SK-N-SH (cell line): ENCODE results near the gene LPCAT1. TPM values are rescaled to one million over a fixed set of nuclear protein-coding genes. Genes with fewer than 3 reads are reported as not detected.
A peak's percentile ranks its signal among the peaks of the same experiment; 100 is the strongest.

Experiments
- CTCF ChIA-PET: fragments of 300-600, 350-600 bp; formaldehyde crosslinking; extraction: SDS; loops from one replicate; lab custom pipeline; 2021; lab: Yijun Ruan, JAX
- POLR2A ChIA-PET: fragments of 350-600 bp; sonication (Branson Sonifier 250); formaldehyde crosslinking; extraction: SDS; loops from one replicate; lab custom pipeline; 2020; ENCODE audit warnings: antibody characterized with exemption, inconsistent platforms; lab: Yijun Ruan, JAX
- DNase-seq: peaks from one replicate; pipeline ENCODE4 v3.0.0; 2012
- H2AFZ ChIP-seq: fragments of 200-600 bp; sonication (generic); 2 replicates; pipeline ENCODE4 v1.8.1; 2016; ENCODE audit warnings: antibody characterized with exemption, mild to moderate bottlenecking, low read depth
- H3F3A ChIP-seq: fragments of 200-600 bp; sonication (generic); replicated peaks from 2 replicates; pipeline ENCODE3; 2016; ENCODE audit warnings: antibody characterized with exemption, mild to moderate bottlenecking; ENCODE audit not compliant: insufficient read depth
- H3K27ac ChIP-seq, 2 experiments: fragments of 200-500 bp in 1 of 2; fragments of 200-600 bp in 1 of 2; sonication (Bioruptor generic) in 1 of 2; sonication (generic), shearing (Covaris generic) in 1 of 2; 2 replicates each; pipeline versions ENCODE4 v1.5.1 to v1.6.1; 2014 to 2016; ENCODE audit warnings: low read depth in 2 of 2, inconsistent platforms in 1 of 2, low read length in 1 of 2, mild to moderate bottlenecking in 1 of 2, mixed read lengths in 1 of 2
- H3K27me3 ChIP-seq: fragments of 200-600 bp; sonication (generic), shearing (Covaris generic); 2 replicates; pipeline ENCODE4 v1.6.1; 2016; ENCODE audit warnings: mixed run types; ENCODE audit not compliant: insufficient read depth
- H3K36me3 ChIP-seq, 2 experiments: fragments of 200-500 bp in 1 of 2; fragments of 200-600 bp in 1 of 2; sonication (Bioruptor generic) in 1 of 2; sonication (generic) in 1 of 2; replicated peaks in 1 of 2; 2 replicates each; pipeline versions ENCODE3 to v1.5.1; 2014 to 2016; ENCODE audit warnings: low read length in 1 of 2, mild to moderate bottlenecking in 1 of 2; ENCODE audit not compliant: insufficient read depth in 2 of 2, control insufficient read depth in 1 of 2
- H3K4me1 ChIP-seq, 2 experiments: fragments of 200-500 bp in 1 of 2; fragments of 200-600 bp in 1 of 2; sonication (Bioruptor generic) in 1 of 2; sonication (generic), shearing (Covaris generic) in 1 of 2; 2 replicates each; pipeline versions ENCODE4 v1.5.1 to v1.6.1; 2014 to 2016; ENCODE audit warnings: low read depth in 1 of 2, low read length in 1 of 2, mixed run types in 1 of 2; ENCODE audit not compliant: insufficient read depth in 2 of 2, control insufficient read depth in 1 of 2
- H3K4me2 ChIP-seq: fragments of 200-600 bp; sonication (generic), shearing (Covaris generic); 2 replicates; pipeline ENCODE4 v1.6.1; 2017; ENCODE audit warnings: mixed run types
- H3K4me3 ChIP-seq, 2 experiments: fragments of 200-500 bp in 1 of 2; fragments of 200-600 bp in 1 of 2; sonication (Bioruptor generic) in 1 of 2; sonication (generic), shearing (Covaris generic) in 1 of 2; 2 replicates each; pipeline versions ENCODE4 v1.5.1 to v1.8.1; 2014 to 2016; ENCODE audit warnings: low read depth in 2 of 2, inconsistent platforms in 1 of 2, low read length in 1 of 2, mild to moderate bottlenecking in 1 of 2, mixed read lengths in 1 of 2, moderate library complexity in 1 of 2
- H3K79me2 ChIP-seq: fragments of 200-600 bp; sonication (generic); 2 replicates; pipeline ENCODE4 v1.8.1; 2017; ENCODE audit warnings: mild to moderate bottlenecking; ENCODE audit not compliant: insufficient read depth
- H3K9ac ChIP-seq: fragments of 200-600 bp; sonication (generic); 2 replicates; pipeline ENCODE4 v1.6.1; 2017; ENCODE audit warnings: mixed run types
- H3K9me2 ChIP-seq: fragments of 200-600 bp; sonication (generic); 2 replicates; pipeline ENCODE4 v1.6.1; 2017; ENCODE audit warnings: mixed run types
- H3K9me3 ChIP-seq: fragments of 200-600 bp; sonication (generic); 2 replicates; pipeline ENCODE4 v1.6.1; 2017; ENCODE audit warnings: mixed run types, mild to moderate bottlenecking, moderate library complexity
- H4K20me1 ChIP-seq: fragments of 200-600 bp; sonication (generic); 2 replicates; pipeline ENCODE4 v1.6.1; 2017; ENCODE audit warnings: mild to moderate bottlenecking, mixed run types; ENCODE audit not compliant: insufficient read depth
- CHD2 ChIP-seq: fragments of 150-350 bp; IDR thresholded peaks from 2 replicates; pipeline ENCODE4 v1.6.1; 2018; ENCODE audit warnings: low read length; ENCODE audit not compliant: partially characterized antibody
- ELF1 ChIP-seq: IDR thresholded peaks from 2 replicates; pipeline ENCODE4 v1.4.0; 2012
- EZH2phosphoT487 ChIP-seq: fragments of 200-600 bp; sonication (generic); IDR thresholded peaks from 2 replicates; pipeline ENCODE4 v1.6.1; 2017; ENCODE audit warnings: low read depth, mixed run types, mild to moderate bottlenecking, antibody characterized with exemption, moderate library complexity, borderline replicate concordance
- FOXM1 ChIP-seq: IDR thresholded peaks from 2 replicates; pipeline ENCODE4 v1.4.0; 2012; ENCODE audit warnings: low read depth, mild to moderate bottlenecking
- GABPA ChIP-seq: IDR thresholded peaks from 2 replicates; pipeline ENCODE4 v1.4.0; 2012; ENCODE audit warnings: low read depth, mild to moderate bottlenecking
- GATA2 ChIP-seq: sonication (generic); formaldehyde crosslinking; IDR thresholded peaks from 2 replicates; pipeline ENCODE4 v1.5.0; 2020; ENCODE audit warnings: mild to moderate bottlenecking, missing genetic modification reagents
- JUND ChIP-seq: IDR thresholded peaks from 2 replicates; pipeline ENCODE4 v1.4.0; 2012
- MXI1 ChIP-seq: IDR thresholded peaks from 2 replicates; pipeline ENCODE4 v1.6.1; 2012; ENCODE audit warnings: mild to moderate bottlenecking, low read depth, low read length, improper control_type of control experiment
- NRF1 ChIP-seq: IDR thresholded peaks from 2 replicates; pipeline ENCODE4 v1.6.1; 2012; ENCODE audit warnings: low read depth, mild to moderate bottlenecking, low read length
- RAD21 ChIP-seq: IDR thresholded peaks from 2 replicates; pipeline ENCODE4 v1.6.1; 2012; ENCODE audit warnings: mild to moderate bottlenecking, low read length
- RFX5 ChIP-seq: IDR thresholded peaks from 2 replicates; pipeline ENCODE4 v1.6.1; 2012; ENCODE audit warnings: mild to moderate bottlenecking, improper control_type of control experiment, low read length
- SIN3A ChIP-seq: IDR thresholded peaks from 2 replicates; pipeline ENCODE4 v1.6.1; 2012; ENCODE audit warnings: low read depth, mild to moderate bottlenecking, low read length, moderate library complexity, borderline replicate concordance
- SMC3 ChIP-seq: IDR thresholded peaks from 2 replicates; pipeline ENCODE4 v1.6.1; 2012; ENCODE audit warnings: low read depth, low read length, improper control_type of control experiment
- TCF12 ChIP-seq: IDR thresholded peaks from 2 replicates; pipeline ENCODE4 v1.4.0; 2012
- whole genome bisulfite sequencing: methylation state at CpG from one replicate; pipeline ENCODE4 v1.1.6; 2017; ENCODE audit warnings: low lambda C conversion rate; 5-methylcytosine and 5-hydroxymethylcytosine counted together
- polyA plus RNA-seq, 3 experiments: library from polyadenylated mRNA; depleted of rRNA; stranded (reverse); fragments of >200 nt; gene quantifications; 2 replicates each; pipeline ENCODE4 v1.2.3, GENCODE V29; 2012
- TF ChIP-seq, protein P1 (sequence below): fragments of 150-350 bp; IDR thresholded peaks from 2 replicates; pipeline ENCODE4 v1.6.1; 2016; ENCODE audit warnings: mild to moderate bottlenecking, low read depth, low read length
- TF ChIP-seq, protein P2 (sequence below): IDR thresholded peaks from 2 replicates; pipeline ENCODE4 v1.6.1; 2012; ENCODE audit warnings: mild to moderate bottlenecking, low read depth, low read length, moderate library complexity
- TF ChIP-seq, protein P3 (sequence below): IDR thresholded peaks from 2 replicates; pipeline ENCODE4 v1.4.0; 2012; ENCODE audit warnings: low read depth, borderline replicate concordance

LPCAT1 gene
- polyA plus RNA-seq, 1 of the 3 experiments (the other 2 are of a cell fraction), result 42.3 TPM

DNA sequence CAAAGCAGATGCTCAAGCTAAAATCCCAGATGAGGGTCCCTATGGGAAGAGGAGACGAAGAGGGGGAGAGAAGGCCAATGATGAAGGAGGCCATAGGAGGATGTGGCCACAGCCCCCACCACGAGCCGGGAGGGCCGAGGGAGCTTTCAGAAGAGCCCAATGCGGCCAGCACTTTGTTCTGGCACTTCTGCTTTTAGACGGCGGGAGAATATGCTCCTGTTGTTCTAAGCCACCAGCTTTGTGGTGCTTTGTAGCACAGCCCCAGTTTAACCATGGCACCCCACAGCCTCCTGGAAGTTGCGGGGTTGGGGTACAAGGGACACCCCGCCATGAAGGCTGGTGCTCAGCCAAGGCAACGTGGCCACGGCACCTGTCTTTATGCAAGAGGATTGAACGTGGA, 33.4 kb downstream of the LPCAT1 start:
- H3K27ac ChIP-seq, result no peak overlapping the region
- H3K4me2 ChIP-seq, result no peak overlapping the region
- H3F3A ChIP-seq, result peaks cover 10% of the 10 kb centered on the region
- H3K27me3 ChIP-seq, result no peaks in the 10 kb centered on the region
- no peaks in the 10 kb centered on the region for H3K9me2 ChIP-seq
- H3K4me1 ChIP-seq, result peaks cover 3 to 5% of the 10 kb centered on the region in 2 experiments; a peak in 2 of 4 replicates
- TF ChIP-seq GABPA (no peak), MXI1 (no peak), SIN3A (no peak), EZH2phosphoT487 (no peak), NRF1 (no peak), RAD21 (no peak)
- CTCF ChIA-PET, result interaction anchor here (1.8 kb wide), 1 partner anchor 10 kb away, joined by 4 read pairs; no protein-coding TSS in a partner anchor
- peaks cover 9% of the 10 kb centered on the region; the same call in 1 of the 2 replicates for H4K20me1 ChIP-seq
- H3K36me3 ChIP-seq, result peaks cover 4 to 59% of the 10 kb centered on the region in 2 experiments
- 94% methylated on average over 9 of the region's 12 CpGs for WGBS
- POLR2A ChIA-PET, result no interaction called here
- H3K9ac ChIP-seq, result no peak overlapping the region
- no peak overlapping the region for H3K4me3 ChIP-seq
- DNase-seq, result no peak
- H3K9me3 ChIP-seq, result no peaks in the 10 kb centered on the region
- no peak overlapping the region for H2AFZ ChIP-seq
- 0 out of 2 replicates have a peak, but pooled peaks cover 3% of the 10 kb centered on the region for H3K79me2 ChIP-seq

DNA sequence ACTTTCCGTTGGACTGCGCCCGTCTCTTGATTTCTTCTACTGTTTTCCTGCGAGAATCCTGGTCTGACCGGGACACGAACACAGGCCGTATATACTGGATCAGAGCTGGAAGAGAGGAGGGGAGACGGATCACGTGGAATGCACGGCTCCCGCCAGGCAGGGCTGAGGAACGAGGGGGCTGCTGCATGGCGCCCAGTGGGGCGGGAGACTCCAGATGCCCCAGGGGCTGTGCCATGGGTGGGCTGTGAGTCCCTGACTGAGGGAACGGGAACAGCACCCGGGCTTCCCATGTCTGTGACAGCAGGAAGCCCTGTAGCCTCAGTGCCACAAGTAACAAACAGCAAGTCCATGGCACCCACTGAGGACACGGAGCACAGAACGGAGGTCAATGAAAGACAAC, 34.0 kb downstream of the LPCAT1 start:
- H3K27ac ChIP-seq, result peak overlapping the region in 1 of 2 experiments; percentile 32; a peak in 2 of 4 replicates
- H3K36me3 ChIP-seq, result peaks cover 4 to 58% of the 10 kb centered on the region in 2 experiments
- TF ChIP-seq NRF1 (no peak), RFX5 (no peak), TCF12 (no peak), ELF1 (no peak), MXI1 (no peak), FOXM1 (no peak), GATA2 (no peak), CHD2 (no peak), JUND (no peak), SMC3 (no peak)
- TF ChIP-seq, protein P1, sequence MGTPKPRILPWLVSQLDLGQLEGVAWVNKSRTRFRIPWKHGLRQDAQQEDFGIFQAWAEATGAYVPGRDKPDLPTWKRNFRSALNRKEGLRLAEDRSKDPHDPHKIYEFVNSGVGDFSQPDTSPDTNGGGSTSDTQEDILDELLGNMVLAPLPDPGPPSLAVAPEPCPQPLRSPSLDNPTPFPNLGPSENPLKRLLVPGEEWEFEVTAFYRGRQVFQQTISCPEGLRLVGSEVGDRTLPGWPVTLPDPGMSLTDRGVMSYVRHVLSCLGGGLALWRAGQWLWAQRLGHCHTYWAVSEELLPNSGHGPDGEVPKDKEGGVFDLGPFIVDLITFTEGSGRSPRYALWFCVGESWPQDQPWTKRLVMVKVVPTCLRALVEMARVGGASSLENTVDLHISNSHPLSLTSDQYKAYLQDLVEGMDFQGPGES, result no peak
- TF ChIP-seq, protein P2, sequence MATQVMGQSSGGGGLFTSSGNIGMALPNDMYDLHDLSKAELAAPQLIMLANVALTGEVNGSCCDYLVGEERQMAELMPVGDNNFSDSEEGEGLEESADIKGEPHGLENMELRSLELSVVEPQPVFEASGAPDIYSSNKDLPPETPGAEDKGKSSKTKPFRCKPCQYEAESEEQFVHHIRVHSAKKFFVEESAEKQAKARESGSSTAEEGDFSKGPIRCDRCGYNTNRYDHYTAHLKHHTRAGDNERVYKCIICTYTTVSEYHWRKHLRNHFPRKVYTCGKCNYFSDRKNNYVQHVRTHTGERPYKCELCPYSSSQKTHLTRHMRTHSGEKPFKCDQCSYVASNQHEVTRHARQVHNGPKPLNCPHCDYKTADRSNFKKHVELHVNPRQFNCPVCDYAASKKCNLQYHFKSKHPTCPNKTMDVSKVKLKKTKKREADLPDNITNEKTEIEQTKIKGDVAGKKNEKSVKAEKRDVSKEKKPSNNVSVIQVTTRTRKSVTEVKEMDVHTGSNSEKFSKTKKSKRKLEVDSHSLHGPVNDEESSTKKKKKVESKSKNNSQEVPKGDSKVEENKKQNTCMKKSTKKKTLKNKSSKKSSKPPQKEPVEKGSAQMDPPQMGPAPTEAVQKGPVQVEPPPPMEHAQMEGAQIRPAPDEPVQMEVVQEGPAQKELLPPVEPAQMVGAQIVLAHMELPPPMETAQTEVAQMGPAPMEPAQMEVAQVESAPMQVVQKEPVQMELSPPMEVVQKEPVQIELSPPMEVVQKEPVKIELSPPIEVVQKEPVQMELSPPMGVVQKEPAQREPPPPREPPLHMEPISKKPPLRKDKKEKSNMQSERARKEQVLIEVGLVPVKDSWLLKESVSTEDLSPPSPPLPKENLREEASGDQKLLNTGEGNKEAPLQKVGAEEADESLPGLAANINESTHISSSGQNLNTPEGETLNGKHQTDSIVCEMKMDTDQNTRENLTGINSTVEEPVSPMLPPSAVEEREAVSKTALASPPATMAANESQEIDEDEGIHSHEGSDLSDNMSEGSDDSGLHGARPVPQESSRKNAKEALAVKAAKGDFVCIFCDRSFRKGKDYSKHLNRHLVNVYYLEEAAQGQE, result no peak
- TF ChIP-seq, protein P3, sequence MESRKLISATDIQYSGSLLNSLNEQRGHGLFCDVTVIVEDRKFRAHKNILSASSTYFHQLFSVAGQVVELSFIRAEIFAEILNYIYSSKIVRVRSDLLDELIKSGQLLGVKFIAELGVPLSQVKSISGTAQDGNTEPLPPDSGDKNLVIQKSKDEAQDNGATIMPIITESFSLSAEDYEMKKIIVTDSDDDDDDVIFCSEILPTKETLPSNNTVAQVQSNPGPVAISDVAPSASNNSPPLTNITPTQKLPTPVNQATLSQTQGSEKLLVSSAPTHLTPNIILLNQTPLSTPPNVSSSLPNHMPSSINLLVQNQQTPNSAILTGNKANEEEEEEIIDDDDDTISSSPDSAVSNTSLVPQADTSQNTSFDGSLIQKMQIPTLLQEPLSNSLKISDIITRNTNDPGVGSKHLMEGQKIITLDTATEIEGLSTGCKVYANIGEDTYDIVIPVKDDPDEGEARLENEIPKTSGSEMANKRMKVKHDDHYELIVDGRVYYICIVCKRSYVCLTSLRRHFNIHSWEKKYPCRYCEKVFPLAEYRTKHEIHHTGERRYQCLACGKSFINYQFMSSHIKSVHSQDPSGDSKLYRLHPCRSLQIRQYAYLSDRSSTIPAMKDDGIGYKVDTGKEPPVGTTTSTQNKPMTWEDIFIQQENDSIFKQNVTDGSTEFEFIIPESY, result no peak
- peaks cover 10% of the 10 kb centered on the region for H3F3A ChIP-seq
- 95% methylated on average over 12 of the region's 18 CpGs for WGBS
- DNase-seq, result no peak
- H3K79me2 ChIP-seq, result 0 out of 2 replicates have a peak, but pooled peaks cover 3% of the 10 kb centered on the region
- ChIA-PET CTCF (interaction anchor here (1.0 to 1.8 kb wide), 3 partner anchors 10 to 155 kb away, joined by 3 to 4 read pairs (median 4); no protein-coding TSS in a partner anchor), POLR2A (no interaction called here)
- no peak overlapping the region for H3K4me3 ChIP-seq
- peaks cover 9% of the 10 kb centered on the region; the same call in 1 of the 2 replicates for H4K20me1 ChIP-seq
- H2AFZ ChIP-seq, result no peak overlapping the region
- no peak overlapping the region for H3K9ac ChIP-seq
- H3K9me3 ChIP-seq, result no peaks in the 10 kb centered on the region
- H3K27me3 ChIP-seq, result no peaks in the 10 kb centered on the region
- no peaks in the 10 kb centered on the region for H3K9me2 ChIP-seq
- H3K4me2 ChIP-seq, result no peak overlapping the region
- peaks cover 3 to 5% of the 10 kb centered on the region in 2 experiments; a peak in 2 of 4 replicates for H3K4me1 ChIP-seq
